T-helper 17 cell (primary cell): ENCODE measurements around the gene SASH1. TPM values are rescaled to one million over a fixed set of nuclear protein-coding genes. Genes with fewer than 3 reads are reported as not detected.

ENCODE experiments used
- ATAC-seq: fragments of 150-1000 bp; cut with Tn5 transposase; 2 replicates; pipeline ENCODE4 v1.10.0; 2021; ENCODE audit warnings: mild to moderate bottlenecking, moderate library complexity
- DNase-seq, 3 donors: peaks; one replicate each; pipeline versions ENCODE4 v3.0.0 to v3.0.0-alpha.2; 2020 to 2021
- H3K9me3 ChIP-seq: one replicate; pipeline ENCODE4 v1.7.0; 2013; ENCODE audit warnings: low read length, mild to moderate bottlenecking; ENCODE audit not compliant: control insufficient read depth, poor library complexity, severe bottlenecking
- H3K27ac Mint-ChIP-seq: one replicate; pipeline ENCODE4 v1.8.0; 2022; ENCODE audit warnings: mild to moderate bottlenecking, moderate library complexity, mixed read lengths
- H3K27me3 Mint-ChIP-seq: one replicate; pipeline ENCODE4 v1.8.0; 2022; ENCODE audit warnings: mixed read lengths
- H3K36me3 Mint-ChIP-seq: one replicate; pipeline ENCODE4 v1.8.0; 2022; ENCODE audit warnings: low read depth, mixed read lengths
- H3K4me1 Mint-ChIP-seq: one replicate; pipeline ENCODE4 v1.8.0; 2022; ENCODE audit warnings: mild to moderate bottlenecking, mixed read lengths
- H3K4me3 Mint-ChIP-seq: one replicate; pipeline ENCODE4 v1.8.0; 2022; ENCODE audit warnings: mild to moderate bottlenecking, moderate library complexity, mixed read lengths
- total RNA-seq, 4 donors: library from RNA in 2 of 4; stranded (reverse) in 2 of 4; gene quantifications; one replicate each; pipeline ENCODE4 v1.2.3 and lab custom pipeline; 2022 to 2026

Gene SASH1
- total RNA-seq, 2 donors from 2014 or later: 6.2 to 19.9 TPM

DNA sequence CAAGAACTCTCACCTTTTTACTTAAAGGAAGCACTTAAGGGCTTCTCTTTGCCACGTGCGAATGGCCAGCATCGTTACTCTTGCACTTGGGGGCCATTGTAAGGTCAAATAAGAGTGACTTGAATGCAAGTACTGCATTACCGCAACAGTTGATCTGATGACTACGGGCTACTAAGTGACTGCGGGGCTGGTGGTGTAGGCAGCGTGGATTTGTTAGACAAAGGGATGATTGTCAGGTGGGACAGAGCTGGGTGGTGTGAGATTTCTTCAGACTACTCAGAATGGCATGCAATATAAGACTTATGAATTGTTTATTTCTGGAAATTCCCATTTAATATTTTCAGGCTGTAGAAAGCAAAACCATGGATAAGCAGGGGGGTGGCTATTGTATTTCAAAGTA, 204.5 kb downstream of the SASH1 start:
- no peak for DNase-seq
- Mint-ChIP-seq H3K4me1 (no peaks in the 10 kb centered on the region), H3K4me3 (no peak overlapping the region), H3K36me3 (no peaks in the 10 kb centered on the region), H3K27ac (no peak overlapping the region), H3K27me3 (peaks cover 14% of the 10 kb centered on the region)
- H3K9me3 ChIP-seq: no peaks in the 10 kb centered on the region
- no peak for ATAC-seq

DNA sequence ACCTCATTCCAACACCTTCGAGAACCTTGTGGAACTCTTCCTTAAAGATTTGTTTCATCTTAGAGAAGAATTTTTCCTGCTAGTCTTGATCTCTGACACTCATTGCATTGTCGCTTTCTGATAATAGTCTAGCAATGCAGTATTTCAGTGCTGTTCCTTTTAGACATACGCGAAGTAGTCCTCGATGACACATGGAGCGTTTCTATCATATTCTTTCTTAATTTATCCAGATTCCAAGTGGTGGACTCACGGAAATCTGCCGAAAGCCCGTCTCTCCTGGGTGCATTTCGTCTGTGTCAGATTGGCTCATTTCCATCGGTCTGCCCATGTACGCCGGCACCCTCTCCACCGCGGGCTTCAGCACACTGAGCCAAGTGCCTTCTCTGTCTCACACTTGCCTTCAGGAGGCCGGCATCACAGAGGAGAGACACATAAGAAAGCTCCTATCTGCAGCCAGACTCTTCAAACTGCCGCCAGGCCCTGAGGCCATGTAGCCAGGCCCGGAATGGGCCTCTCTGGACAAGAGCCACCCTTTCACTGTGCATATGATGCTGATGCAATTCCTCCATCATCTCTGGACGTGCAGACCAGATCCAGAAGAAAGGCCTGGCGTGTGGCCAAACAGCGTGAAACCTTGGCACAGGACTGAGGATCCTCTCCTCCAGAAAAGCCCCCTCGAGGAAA, 205.6 kb downstream of the SASH1 start:
- no peak for ATAC-seq
- Mint-ChIP-seq H3K36me3 (no peaks in the 10 kb centered on the region), H3K4me3 (no peak overlapping the region), H3K27me3 (peaks cover 10% of the 10 kb centered on the region), H3K27ac (no peak overlapping the region), H3K4me1 (no peaks in the 10 kb centered on the region)
- H3K9me3 ChIP-seq: no peaks in the 10 kb centered on the region
- no peak for DNase-seq

- Mint-ChIP-seq H3K4me1 (no peaks in the 10 kb centered on the region), H3K36me3 (peaks cover 2% of the 10 kb centered on the region), H3K4me3 (no peak overlapping the region), H3K27ac (no peak overlapping the region), H3K27me3 (peaks cover 10% of the 10 kb centered on the region)
- ATAC-seq (no peak), DNase-seq (no peak)
- H3K9me3 ChIP-seq: no peaks in the 10 kb centered on the region
These were observed 206.1 kb downstream of the SASH1 start for GRCh38 chr6:148548749-148549140.

DNA sequence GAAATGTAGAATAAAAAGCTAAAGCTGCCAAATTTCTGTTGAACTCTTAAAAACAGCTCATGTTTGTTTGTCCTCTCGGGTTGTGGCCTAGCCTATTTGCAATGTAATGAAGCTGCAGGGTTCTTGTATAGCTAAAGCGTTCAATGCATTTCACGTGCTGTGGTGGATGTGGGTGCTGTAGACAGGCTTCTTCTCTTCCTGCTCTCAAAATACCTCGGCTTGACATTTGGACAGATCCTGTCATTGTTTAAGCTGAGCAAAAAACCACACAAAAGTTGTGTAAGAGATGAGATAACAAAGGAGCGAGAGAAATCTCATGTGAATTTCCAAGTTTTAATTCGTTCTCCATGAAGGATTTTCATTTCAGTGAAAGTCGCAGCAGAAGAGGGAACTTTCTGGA, 207.9 kb downstream of the SASH1 start:
- no peak overlapping the region for H3K27ac Mint-ChIP-seq
- ATAC-seq: no peak
- H3K36me3 Mint-ChIP-seq: peaks cover 2% of the 10 kb centered on the region

DNA sequence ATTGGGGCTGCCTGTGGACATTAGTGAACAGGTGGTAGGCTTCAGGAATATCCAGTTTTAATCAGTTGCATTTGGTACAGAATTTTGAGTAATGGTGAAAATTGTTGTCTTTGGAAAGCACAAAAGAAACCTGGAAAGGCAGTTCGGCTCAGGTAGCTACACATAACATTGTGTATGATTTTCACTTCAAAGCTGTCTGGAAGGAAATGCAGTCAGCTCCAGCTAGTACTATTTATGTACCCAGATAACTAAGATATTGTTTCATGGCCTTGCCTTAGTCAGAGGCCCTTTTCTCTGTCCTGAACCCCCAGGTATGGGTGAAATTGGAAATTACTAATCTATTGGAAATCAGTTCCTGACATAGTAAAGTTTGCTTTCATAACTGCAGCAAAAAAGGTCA, 208.6 kb downstream of the SASH1 start:
- ATAC-seq (no peak), DNase-seq (no peak)
- Mint-ChIP-seq H3K36me3 (peaks cover 3% of the 10 kb centered on the region), H3K27ac (no peak overlapping the region), H3K27me3 (peaks cover 10% of the 10 kb centered on the region), H3K4me3 (no peak overlapping the region), H3K4me1 (no peaks in the 10 kb centered on the region)
- no peaks in the 10 kb centered on the region for H3K9me3 ChIP-seq

More for the DNA sequence above, 207.9 kb downstream of the SASH1 start:
- Mint-ChIP-seq H3K4me3 (no peak overlapping the region), H3K27me3 (peaks cover 10% of the 10 kb centered on the region), H3K4me1 (no peaks in the 10 kb centered on the region)
- DNase-seq: no peak
- no peaks in the 10 kb centered on the region for H3K9me3 ChIP-seq

- peaks cover 5% of the 10 kb centered on the region for H3K36me3 Mint-ChIP-seq
- no peak overlapping the region for H3K4me3 Mint-ChIP-seq
- H3K9me3 ChIP-seq: no peaks in the 10 kb centered on the region
- ATAC-seq (no peak), DNase-seq (no peak)
- H3K27ac Mint-ChIP-seq: no peak overlapping the region
- H3K27me3 Mint-ChIP-seq: peaks cover 15% of the 10 kb centered on the region
- H3K4me1 Mint-ChIP-seq: peaks cover 15% of the 10 kb centered on the region
These were observed 213.8 kb downstream of the SASH1 start for GRCh38 chr6:148556410-148556809.

DNA sequence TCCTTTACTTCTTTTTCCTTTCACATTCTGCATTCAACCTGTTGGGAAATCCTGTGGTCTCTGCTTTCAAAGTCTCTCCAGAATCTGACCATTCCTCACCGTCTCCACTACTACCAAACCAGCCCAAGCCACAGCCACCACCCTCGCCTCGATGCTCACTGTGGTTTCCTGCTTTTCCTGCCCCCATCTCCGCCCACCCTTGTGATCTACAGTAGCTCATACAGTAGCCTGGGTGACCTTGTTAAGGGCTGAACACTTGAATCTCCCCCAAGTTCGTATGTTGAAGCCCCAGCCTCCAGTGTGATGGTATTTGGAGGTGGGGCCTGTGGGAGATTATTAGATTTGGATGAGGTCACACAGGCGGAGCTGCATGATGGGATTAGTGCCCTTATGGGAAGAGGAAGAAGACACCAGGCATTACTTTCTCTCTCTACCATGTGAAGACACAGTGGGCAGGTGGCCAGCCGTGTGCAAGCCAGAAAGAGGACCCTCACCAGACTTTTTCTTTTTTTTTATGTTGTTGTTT, 215.2 kb downstream of the SASH1 start:
- DNase-seq (no peak), ATAC-seq (peak; percentile 51)
- H3K36me3 Mint-ChIP-seq: peaks cover 5% of the 10 kb centered on the region
- H3K4me3 Mint-ChIP-seq: peak overlapping the region; percentile 72
- peaks cover 17% of the 10 kb centered on the region for H3K4me1 Mint-ChIP-seq
- no peak overlapping the region for H3K27ac Mint-ChIP-seq
- H3K9me3 ChIP-seq: no peaks in the 10 kb centered on the region
- peaks cover 13% of the 10 kb centered on the region for H3K27me3 Mint-ChIP-seq

GRCh38 chr6:148559848-148560433, 217.3 kb downstream of the SASH1 start:
- Mint-ChIP-seq H3K27ac (no peak overlapping the region), H3K36me3 (peaks cover 3% of the 10 kb centered on the region), H3K4me3 (peak overlapping the region; percentile 33), H3K4me1 (peaks cover 17% of the 10 kb centered on the region), H3K27me3 (peaks cover 5% of the 10 kb centered on the region)
- ATAC-seq (peak; percentile 93), DNase-seq (peak; percentile 54 to 73 (median 64))
- H3K9me3 ChIP-seq: no peaks in the 10 kb centered on the region

DNA sequence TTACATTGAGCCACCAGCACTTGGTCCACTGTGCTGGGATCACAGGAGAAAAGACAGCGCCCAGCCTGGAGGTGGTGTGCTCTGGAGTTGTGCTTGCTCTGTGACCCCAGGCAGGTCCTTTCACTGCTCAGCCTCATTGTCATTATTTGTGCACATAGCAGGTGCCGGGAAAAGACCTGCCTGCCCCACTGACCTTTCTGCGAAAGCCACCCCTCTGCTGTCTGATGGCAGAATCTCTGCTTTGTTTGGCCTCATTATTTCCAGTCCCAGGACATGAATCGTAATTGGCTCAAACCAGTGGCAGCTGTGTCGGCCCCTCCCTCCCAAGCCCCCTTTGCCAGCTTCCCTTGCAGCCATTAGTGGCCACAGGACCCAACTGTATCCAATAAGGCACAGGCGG, 219.0 kb downstream of the SASH1 start:
- DNase-seq (no peak), ATAC-seq (no peak)
- Mint-ChIP-seq H3K27me3 (peaks cover 5% of the 10 kb centered on the region), H3K4me3 (no peak overlapping the region), H3K36me3 (no peaks in the 10 kb centered on the region), H3K4me1 (peaks cover 20% of the 10 kb centered on the region), H3K27ac (no peak overlapping the region)
- H3K9me3 ChIP-seq: no peaks in the 10 kb centered on the region

- DNase-seq (no peak), ATAC-seq (no peak)
- Mint-ChIP-seq H3K4me3 (no peak overlapping the region), H3K4me1 (peaks cover 18% of the 10 kb centered on the region), H3K36me3 (no peaks in the 10 kb centered on the region), H3K27me3 (peaks cover 5% of the 10 kb centered on the region), H3K27ac (no peak overlapping the region)
- no peaks in the 10 kb centered on the region for H3K9me3 ChIP-seq
These were observed 220.4 kb downstream of the SASH1 start for GRCh38 chr6:148563066-148563465.

DNA sequence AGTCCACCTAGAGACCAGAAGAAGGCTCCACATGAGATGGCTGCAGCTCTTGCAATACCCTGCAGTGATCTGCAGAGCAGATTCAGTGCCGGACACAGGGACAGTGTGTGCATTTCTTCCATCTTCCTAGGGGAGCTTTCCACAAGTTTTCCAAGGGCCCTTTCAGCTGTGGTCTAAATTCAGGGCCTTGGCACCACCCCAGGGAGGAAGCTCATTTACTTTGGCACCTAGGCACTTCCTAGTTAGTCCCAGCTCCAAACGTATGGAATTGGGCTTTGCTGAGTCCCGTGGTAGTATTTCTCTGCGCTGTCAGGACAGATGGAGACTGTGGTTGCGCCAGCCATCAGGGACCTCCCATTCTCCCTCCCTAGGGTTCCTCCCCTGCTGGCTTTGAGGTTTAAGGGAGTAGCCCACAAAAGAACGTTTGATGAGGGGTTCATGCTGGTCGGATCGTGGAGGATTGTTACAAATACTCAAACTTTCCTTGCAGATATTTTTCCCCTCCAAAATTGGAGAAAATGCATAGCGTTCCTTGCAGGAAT, 221.9 kb downstream of the SASH1 start:
- peaks cover 9% of the 10 kb centered on the region for H3K27me3 Mint-ChIP-seq
- DNase-seq: no peak
- no peak overlapping the region for H3K4me3 Mint-ChIP-seq
- ATAC-seq: no peak
- H3K36me3 Mint-ChIP-seq: no peaks in the 10 kb centered on the region
- H3K9me3 ChIP-seq: no peaks in the 10 kb centered on the region
- H3K4me1 Mint-ChIP-seq: peaks cover 15% of the 10 kb centered on the region
- no peak overlapping the region for H3K27ac Mint-ChIP-seq

- Mint-ChIP-seq H3K4me1 (peaks cover 14% of the 10 kb centered on the region), H3K36me3 (no peaks in the 10 kb centered on the region), H3K27me3 (peaks cover 14% of the 10 kb centered on the region), H3K27ac (no peak overlapping the region), H3K4me3 (no peak overlapping the region)
- no peak for DNase-seq
- ATAC-seq: no peak
- no peaks in the 10 kb centered on the region for H3K9me3 ChIP-seq
These were observed 222.8 kb downstream of the SASH1 start for GRCh38 chr6:148565321-148565926.

DNA sequence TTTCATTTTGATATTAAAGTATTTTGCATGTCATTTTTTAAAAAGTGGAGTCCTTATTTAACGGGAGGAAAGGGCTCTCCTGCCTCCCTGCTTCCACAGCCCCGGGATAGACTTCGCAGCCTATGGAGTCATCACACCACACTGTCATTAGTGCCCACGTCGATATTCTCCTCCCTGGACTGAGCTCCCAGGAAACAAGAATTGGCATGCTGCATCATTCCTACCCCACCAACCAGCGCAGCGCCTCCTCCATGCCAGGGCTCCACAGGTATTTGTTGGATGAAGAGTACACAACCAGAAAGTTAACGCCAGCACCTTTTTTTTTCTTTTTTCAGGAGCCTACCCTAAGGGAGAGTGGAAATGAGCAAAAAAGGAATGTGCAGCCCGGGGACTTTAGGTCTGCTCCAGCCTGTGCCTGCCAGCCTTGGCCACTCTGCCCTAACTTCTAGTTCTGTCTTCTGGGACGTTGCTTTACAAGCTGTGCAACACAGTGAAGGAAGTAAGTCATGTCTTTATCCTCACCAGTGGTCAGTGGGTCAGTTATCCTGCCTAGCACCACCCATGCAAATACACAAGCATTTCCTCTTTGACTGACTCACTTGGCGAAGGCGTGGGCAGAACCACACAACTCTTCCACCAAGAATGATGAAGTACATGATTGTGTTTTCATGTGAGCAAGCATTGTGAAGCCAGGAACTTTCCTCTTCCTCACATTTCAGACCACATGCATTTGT, 223.5 kb downstream of the SASH1 start:
- Mint-ChIP-seq H3K27me3 (peaks cover 20% of the 10 kb centered on the region), H3K36me3 (no peaks in the 10 kb centered on the region), H3K27ac (no peak overlapping the region), H3K4me3 (no peak overlapping the region), H3K4me1 (peaks cover 14% of the 10 kb centered on the region)
- peak; percentile 32 for ATAC-seq
- no peaks in the 10 kb centered on the region for H3K9me3 ChIP-seq
- no peak for DNase-seq
